VCaP (cell line): ENCODE data around the gene PDXK.
A peak's percentile ranks its signal among the peaks of the same experiment; 100 is the strongest.

Experiments
- H3K27ac ChIP-seq: fragments of 450-650 bp; 2 replicates; pipeline ENCODE4 v1.5.1; 2017
- CTCF ChIP-seq: fragments of 450-650 bp; conservative IDR thresholded peaks from 2 replicates; pipeline ENCODE4 v1.5.1; 2017; ENCODE audit warnings: mild to moderate bottlenecking, moderate library complexity

The PDXK gene

GRCh38 chr21:43770066-43770655, 51.2 kb downstream of the PDXK start:
- H3K27ac ChIP-seq, result no peak overlapping the region
- no peak for TF ChIP-seq CTCF

GRCh38 chr21:43771199-43771675, 52.3 kb downstream of the PDXK start:
- H3K27ac ChIP-seq, result no peak overlapping the region
- no peak for TF ChIP-seq CTCF

GRCh38 chr21:43771698-43772424, 52.9 kb downstream of the PDXK start:
- H3K27ac ChIP-seq, result no peak overlapping the region
- no peak for TF ChIP-seq CTCF

- no peak for TF ChIP-seq CTCF
Observed at GRCh38 chr21:43772425-43772821, 53.5 kb downstream of the PDXK start.

GRCh38 chr21:43774163-43774562, 55.2 kb downstream of the PDXK start:
- H3K27ac ChIP-seq, result no peak overlapping the region; the same call in 1 of the 2 replicates
- TF ChIP-seq CTCF, result no peak

More at GRCh38 chr21:43772425-43772821, 53.5 kb downstream of the PDXK start:
- no peak overlapping the region for H3K27ac ChIP-seq

- no peak for TF ChIP-seq CTCF
- peak overlapping the region; percentile 100 for H3K27ac ChIP-seq
Observed at GRCh38 chr21:43775190-43775589, 56.3 kb downstream of the PDXK start.

- TF ChIP-seq CTCF, result peak; percentile 34
Observed at GRCh38 chr21:43775795-43776430, 57.0 kb downstream of the PDXK start, which contains the start of gene CSTB. CSTB (minus strand) TSS chr21:43776308; CDS start chr21:43776269, 39 bp downstream.

More at GRCh38 chr21:43775795-43776430, 57.0 kb downstream of the PDXK start, which contains the start of gene CSTB:
- peak within 1 kb of the TSS; percentile 100 for H3K27ac ChIP-seq
